ENCODE measurements around the gene PDE8B. TPM values are rescaled to one million over a fixed set of nuclear protein-coding genes. Genes with fewer than 3 reads are reported as not detected.

The PDE8B gene
- polyA plus RNA-seq, 1 of the 3 experiments (the other 2 are of a cell fraction): not detected

- H4K20me1 ChIP-seq (ENCODE audit: insufficient read depth): no peaks in the 10 kb centered on the region
- no peaks in the 10 kb centered on the region for H3K36me3 ChIP-seq (replicated peaks in 1 of 2; ENCODE audit: control insufficient read depth in 1 of 2, insufficient read depth in 2 of 2, low read length in 1 of 2)
- no peaks in the 10 kb centered on the region for H3K9me2 ChIP-seq
- no peaks in the 10 kb centered on the region for H3K79me2 ChIP-seq (ENCODE audit: insufficient read depth)
- no peaks in the 10 kb centered on the region for H3F3A ChIP-seq (replicated peaks; ENCODE audit: insufficient read depth)
- no peak for DNase-seq
- no peaks in the 10 kb centered on the region; the same call in 1 of the 2 replicates for H3K27me3 ChIP-seq (ENCODE audit: insufficient read depth)
- no peak overlapping the region for H3K4me2 ChIP-seq
- H3K4me1 ChIP-seq (ENCODE audit: control insufficient read depth in 1 of 2, insufficient read depth in 2 of 2, low read depth in 1 of 2, low read length in 1 of 2): peaks cover 0 to 5% of the 10 kb centered on the region in 2 experiments; a peak in 2 of 4 replicates
- no peak overlapping the region for H2AFZ ChIP-seq (ENCODE audit: low read depth)
- H3K27ac ChIP-seq (ENCODE audit: low read depth in 2 of 2, low read length in 1 of 2): no peak overlapping the region
- no peak overlapping the region for H3K4me3 ChIP-seq (ENCODE audit: low read depth in 2 of 2, low read length in 1 of 2)
- TF ChIP-seq USF2 (IDR thresholded peaks at IDR 0.05; ENCODE audit: borderline replicate concordance, low read depth, low read length): no peak
- no peak for TF ChIP-seq SMC3 (IDR thresholded peaks at IDR 0.05; ENCODE audit: low read depth, low read length)
- TF ChIP-seq, protein P1, sequence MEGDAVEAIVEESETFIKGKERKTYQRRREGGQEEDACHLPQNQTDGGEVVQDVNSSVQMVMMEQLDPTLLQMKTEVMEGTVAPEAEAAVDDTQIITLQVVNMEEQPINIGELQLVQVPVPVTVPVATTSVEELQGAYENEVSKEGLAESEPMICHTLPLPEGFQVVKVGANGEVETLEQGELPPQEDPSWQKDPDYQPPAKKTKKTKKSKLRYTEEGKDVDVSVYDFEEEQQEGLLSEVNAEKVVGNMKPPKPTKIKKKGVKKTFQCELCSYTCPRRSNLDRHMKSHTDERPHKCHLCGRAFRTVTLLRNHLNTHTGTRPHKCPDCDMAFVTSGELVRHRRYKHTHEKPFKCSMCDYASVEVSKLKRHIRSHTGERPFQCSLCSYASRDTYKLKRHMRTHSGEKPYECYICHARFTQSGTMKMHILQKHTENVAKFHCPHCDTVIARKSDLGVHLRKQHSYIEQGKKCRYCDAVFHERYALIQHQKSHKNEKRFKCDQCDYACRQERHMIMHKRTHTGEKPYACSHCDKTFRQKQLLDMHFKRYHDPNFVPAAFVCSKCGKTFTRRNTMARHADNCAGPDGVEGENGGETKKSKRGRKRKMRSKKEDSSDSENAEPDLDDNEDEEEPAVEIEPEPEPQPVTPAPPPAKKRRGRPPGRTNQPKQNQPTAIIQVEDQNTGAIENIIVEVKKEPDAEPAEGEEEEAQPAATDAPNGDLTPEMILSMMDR (IDR thresholded peaks at IDR 0.05): no peak
- no peak for TF ChIP-seq RCOR1 (IDR thresholded peaks at IDR 0.05; ENCODE audit: low read length)
- TF ChIP-seq CHD2 (IDR thresholded peaks at IDR 0.05; ENCODE audit: low read length, partially characterized antibody): no peak
- TF ChIP-seq RAD21 (IDR thresholded peaks at IDR 0.05; ENCODE audit: low read length): no peak
- no peak for TF ChIP-seq NFIC (IDR thresholded peaks at IDR 0.05; ENCODE audit: borderline replicate concordance)
- TF ChIP-seq ZBTB33 (IDR thresholded peaks at IDR 0.05; ENCODE audit: borderline replicate concordance, low read depth): no peak
- TF ChIP-seq ELF1 (IDR thresholded peaks at IDR 0.05): no peak
- no peak for TF ChIP-seq RFX5 (IDR thresholded peaks at IDR 0.05; ENCODE audit: low read length)
- TF ChIP-seq MEF2A (IDR thresholded peaks at IDR 0.05; ENCODE audit: borderline replicate concordance, low read depth): no peak
- no peak for TF ChIP-seq EZH2phosphoT487 (IDR thresholded peaks at IDR 0.05; ENCODE audit: borderline replicate concordance, low read depth)
- no peak for TF ChIP-seq JUND (IDR thresholded peaks at IDR 0.05)
- TF ChIP-seq, protein P2, sequence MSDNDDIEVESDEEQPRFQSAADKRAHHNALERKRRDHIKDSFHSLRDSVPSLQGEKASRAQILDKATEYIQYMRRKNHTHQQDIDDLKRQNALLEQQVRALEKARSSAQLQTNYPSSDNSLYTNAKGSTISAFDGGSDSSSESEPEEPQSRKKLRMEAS (IDR thresholded peaks at IDR 0.05; ENCODE audit: low read depth): no peak
- TF ChIP-seq GATA2 (CRISPR knock-in tag; IDR thresholded peaks at IDR 0.05): no peak
- H3K9me3 ChIP-seq: no peaks in the 10 kb centered on the region
- ChIA-PET POLR2A (no interaction called here), CTCF (interaction anchor here (0.9 to 1.5 kb wide), 2 partner anchors 8 to 26 kb away, joined by 3 to 4 read pairs; no protein-coding TSS in a partner anchor)
- no peak overlapping the region for H3K9ac ChIP-seq
- WGBS (ENCODE audit: low lambda C conversion rate): 55% methylated on average over 5 of the region's 5 CpGs
These were observed 116.7 kb downstream of the PDE8B start for GRCh38 chr5:77326986-77327734.

Data from SK-N-SH (cell line).